Measurements from ENCODE around the gene FYB2. TPM values are rescaled to one million over a fixed set of nuclear protein-coding genes. Genes with fewer than 3 reads are reported as not detected.

FYB2 gene
- total RNA-seq, 2 donors from 2014 or later, result not detected

DNA sequence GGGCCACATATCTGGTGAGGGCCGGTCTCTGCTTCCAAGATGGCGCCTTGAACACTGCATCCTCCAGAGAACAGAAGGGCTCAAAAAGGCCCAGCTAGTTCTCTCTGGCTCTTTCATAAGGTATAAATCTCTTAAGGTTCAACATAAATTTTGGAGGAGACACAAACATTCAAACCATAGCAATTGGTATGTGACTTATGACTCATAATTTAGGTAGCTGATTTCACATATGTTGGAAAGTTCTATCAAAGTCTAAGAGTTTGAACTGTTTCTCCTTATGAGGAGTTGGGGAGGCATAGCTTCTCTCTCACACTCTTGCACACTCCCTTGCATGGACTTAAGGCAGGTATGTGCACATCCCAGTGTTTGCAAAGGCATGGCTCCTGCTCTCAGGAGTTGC is 5.1 kb upstream of the FYB2 start:
- Mint-ChIP-seq H3K27ac (no peak overlapping the region), H3K27me3 (peaks cover 31% of the 10 kb centered on the region), H3K4me3 (no peak overlapping the region), H3K36me3 (ENCODE audit: low read depth) (no peaks in the 10 kb centered on the region), H3K9me3 (no peaks in the 10 kb centered on the region), H3K4me1 (no peaks in the 10 kb centered on the region)
- ATAC-seq (replicated peaks), result no peak

DNA sequence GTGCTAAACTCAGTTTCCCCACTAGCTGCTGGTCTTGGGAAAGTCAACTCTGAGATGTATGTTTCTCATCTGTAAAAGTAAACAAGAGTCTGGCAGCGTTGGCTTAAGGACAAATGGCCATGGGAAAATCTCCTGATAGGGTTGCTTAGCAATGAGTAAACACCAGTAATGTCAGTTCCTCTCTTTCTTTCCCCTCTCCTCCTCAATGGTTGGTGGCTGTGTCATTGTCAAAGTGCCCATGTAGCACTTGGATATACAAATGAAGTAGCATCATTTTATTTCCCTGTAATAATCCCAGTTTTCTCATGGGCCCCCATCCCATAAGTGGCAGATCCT is 2.2 kb upstream of the FYB2 start:
- Mint-ChIP-seq H3K27ac (no peak overlapping the region), H3K36me3 (ENCODE audit: low read depth) (no peaks in the 10 kb centered on the region), H3K4me1 (no peaks in the 10 kb centered on the region), H3K9me3 (no peaks in the 10 kb centered on the region), H3K27me3 (peaks cover 28% of the 10 kb centered on the region), H3K4me3 (no peak overlapping the region)
- no peak for ATAC-seq (replicated peaks)

DNA sequence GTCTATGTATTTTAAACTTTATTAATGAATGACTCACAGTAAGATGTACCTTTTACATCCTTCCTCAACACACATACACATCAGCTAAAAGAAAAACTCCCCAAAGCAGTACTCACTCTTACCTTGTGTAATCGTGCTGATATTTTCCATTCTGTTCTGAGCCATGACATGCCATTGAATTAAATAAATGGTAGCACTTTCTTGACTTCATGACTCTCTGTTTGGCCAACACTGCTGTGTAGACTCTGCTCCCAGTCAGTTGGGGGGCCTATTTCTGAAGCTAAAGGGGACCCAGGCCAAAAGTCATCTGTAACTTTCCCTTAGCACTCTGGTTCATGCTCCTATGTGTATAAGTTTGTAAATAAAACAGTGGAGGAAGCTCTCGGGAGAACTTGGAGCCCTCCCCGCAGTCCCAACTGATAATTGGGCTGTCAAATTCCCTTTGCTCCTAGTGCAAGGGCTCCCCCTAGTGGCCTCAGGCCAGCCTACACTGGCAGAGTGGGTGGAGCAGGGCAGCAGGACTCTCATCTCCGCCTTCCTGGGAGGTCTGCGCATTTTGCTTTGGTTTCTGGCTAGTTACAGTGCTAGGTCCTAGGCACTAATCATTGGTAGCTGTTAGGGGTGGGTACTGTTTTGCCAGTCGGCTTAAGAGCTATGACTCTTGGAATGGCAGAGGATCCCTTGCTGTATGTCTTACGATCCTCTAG is 1.7 kb upstream of the FYB2 start:
- H3K4me1 Mint-ChIP-seq, result no peaks in the 10 kb centered on the region
- no peaks in the 10 kb centered on the region for H3K9me3 Mint-ChIP-seq
- peak; percentile 59 for ATAC-seq (replicated peaks)
- no peak overlapping the region for H3K27ac Mint-ChIP-seq
- H3K27me3 Mint-ChIP-seq, result peaks cover 24% of the 10 kb centered on the region
- no peaks in the 10 kb centered on the region for H3K36me3 Mint-ChIP-seq (ENCODE audit: low read depth)
- no peak overlapping the region for H3K4me3 Mint-ChIP-seq

DNA sequence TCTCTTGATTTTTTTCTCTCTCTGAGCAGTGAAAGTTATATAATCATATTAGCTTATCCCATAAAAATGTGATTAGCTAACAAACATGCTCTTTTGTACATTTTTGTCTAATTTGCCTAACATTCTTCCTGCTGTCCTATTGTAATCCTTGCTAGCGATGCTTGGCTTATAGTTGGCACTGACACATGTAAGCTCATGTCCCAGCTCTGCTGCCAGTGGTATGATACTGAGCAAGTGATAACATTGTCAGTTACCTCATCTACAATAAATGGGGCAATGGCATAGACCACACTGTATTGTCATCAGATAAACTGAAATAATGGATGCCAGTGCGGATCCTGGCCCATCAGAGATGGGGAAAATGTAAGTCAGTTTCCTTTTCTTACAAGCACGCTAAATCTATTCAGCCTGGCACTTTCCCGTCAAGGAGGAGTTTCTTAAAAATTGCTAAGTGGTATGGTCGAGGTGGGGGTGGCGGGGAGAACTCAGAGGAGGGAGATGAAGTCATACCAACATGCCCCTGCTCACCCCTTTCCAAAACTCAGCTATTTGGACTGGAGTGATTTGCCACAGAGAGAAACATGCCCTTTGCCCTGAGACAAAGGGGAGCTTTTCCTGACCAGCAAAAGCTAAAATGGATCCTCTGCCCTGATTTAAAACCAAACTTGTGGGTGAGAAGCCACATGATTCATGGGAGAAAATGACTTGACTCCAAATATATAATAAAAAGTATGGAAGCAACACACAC is 1.3 kb downstream of the FYB2 start:
- no peak overlapping the region for H3K4me3 Mint-ChIP-seq
- no peaks in the 10 kb centered on the region for H3K36me3 Mint-ChIP-seq (ENCODE audit: low read depth)

DNA sequence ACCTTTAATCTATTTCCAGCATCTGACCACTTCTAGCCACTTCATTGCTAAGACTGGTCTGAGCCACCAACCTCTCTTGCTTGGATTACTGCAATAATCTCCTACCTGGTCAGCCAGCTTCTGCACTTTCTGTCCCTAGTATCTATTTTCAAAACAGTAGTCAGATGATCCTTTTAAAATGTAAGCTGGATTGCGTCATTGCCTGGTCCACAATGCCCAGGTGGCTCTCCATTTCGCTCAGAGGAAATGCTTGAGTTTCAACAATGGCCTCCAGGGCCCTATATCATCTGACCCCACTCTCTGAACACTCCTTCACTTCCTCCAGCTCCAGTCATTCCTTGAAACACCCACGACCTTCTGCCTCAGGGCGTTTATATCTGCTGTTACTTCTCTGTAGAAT is 2.3 kb downstream of the FYB2 start:
- Mint-ChIP-seq H3K9me3 (peaks cover 4% of the 10 kb centered on the region), H3K27me3 (peaks cover 30% of the 10 kb centered on the region), H3K4me1 (no peaks in the 10 kb centered on the region), H3K27ac (no peak overlapping the region), H3K36me3 (ENCODE audit: low read depth) (no peaks in the 10 kb centered on the region), H3K4me3 (no peak overlapping the region)
- peak; percentile 67 for ATAC-seq (replicated peaks)

More for the DNA sequence above, 1.3 kb downstream of the FYB2 start:
- no peak overlapping the region for H3K27ac Mint-ChIP-seq
- H3K9me3 Mint-ChIP-seq, result peaks cover 4% of the 10 kb centered on the region
- H3K27me3 Mint-ChIP-seq, result peaks cover 25% of the 10 kb centered on the region
- H3K4me1 Mint-ChIP-seq, result no peaks in the 10 kb centered on the region
- no peak for ATAC-seq (replicated peaks)

DNA sequence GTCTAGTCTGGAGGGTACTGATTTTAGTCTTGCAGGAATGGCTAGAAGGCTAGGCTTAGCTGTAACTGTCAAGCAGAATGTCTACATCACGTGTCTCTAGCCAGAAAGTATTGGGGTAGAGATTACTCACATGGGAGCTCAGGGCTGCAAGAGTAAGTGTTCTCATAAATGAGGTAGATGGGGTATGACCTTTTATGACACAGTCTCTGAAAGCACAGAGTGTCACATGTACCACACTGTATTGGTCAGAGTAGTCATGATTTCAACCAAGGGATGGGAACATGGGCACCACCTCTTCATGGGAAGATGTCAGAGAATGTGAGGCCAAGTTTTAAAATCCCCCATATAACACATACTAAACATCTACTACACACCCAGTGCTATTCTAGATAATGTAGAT is 2.9 kb downstream of the FYB2 start:
- no peaks in the 10 kb centered on the region for H3K36me3 Mint-ChIP-seq (ENCODE audit: low read depth)
- H3K4me3 Mint-ChIP-seq, result no peak overlapping the region
- peaks cover 4% of the 10 kb centered on the region for H3K9me3 Mint-ChIP-seq
- no peak overlapping the region for H3K27ac Mint-ChIP-seq
- no peaks in the 10 kb centered on the region for H3K4me1 Mint-ChIP-seq
- peaks cover 26% of the 10 kb centered on the region for H3K27me3 Mint-ChIP-seq
- ATAC-seq (replicated peaks), result peak; percentile 71

DNA sequence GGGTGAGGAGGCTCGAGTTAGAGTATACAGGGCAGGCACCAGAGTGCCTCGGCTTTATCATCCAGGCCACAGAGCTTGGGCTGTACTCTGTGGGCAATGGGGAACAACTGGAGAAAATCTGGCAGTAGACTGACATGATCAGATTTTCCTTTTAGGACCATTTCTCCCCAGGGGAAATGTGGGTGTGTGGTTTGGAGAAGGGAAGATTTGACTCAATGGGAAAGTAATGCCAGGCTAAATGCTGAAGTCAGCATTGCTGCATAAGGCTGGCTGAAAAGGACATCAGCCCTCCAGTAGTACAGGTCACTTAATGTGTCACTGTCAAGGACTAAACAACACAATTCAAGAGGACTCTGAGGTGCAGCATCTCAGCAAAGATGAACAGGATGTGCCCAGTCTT is 5.0 kb downstream of the FYB2 start:
- H3K27me3 Mint-ChIP-seq, result peaks cover 41% of the 10 kb centered on the region
- no peak overlapping the region for H3K4me3 Mint-ChIP-seq
- H3K27ac Mint-ChIP-seq, result no peak overlapping the region
- no peak for ATAC-seq (replicated peaks)
- no peaks in the 10 kb centered on the region for H3K4me1 Mint-ChIP-seq
- peaks cover 4% of the 10 kb centered on the region for H3K9me3 Mint-ChIP-seq
- no peaks in the 10 kb centered on the region for H3K36me3 Mint-ChIP-seq (ENCODE audit: low read depth)

DNA sequence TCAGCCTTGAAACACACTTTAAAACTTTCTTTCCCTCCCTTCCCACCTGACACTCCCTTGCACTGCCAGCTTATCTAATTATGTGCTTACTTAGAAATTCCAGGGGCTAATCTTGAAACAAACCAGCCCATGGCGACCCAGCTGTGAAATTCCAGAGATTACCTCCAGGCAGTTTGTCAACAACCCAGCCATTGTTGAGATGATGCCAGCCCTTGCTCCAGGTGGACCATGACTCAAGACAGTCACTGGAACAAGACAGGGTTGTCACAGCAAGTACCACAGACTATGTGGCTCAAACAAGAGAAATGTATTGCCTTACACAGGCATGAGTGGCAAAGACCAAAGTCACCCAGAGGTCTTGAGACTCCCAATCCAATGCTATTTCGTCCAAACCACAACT is 7.9 kb downstream of the FYB2 start:
- Mint-ChIP-seq H3K4me1 (no peaks in the 10 kb centered on the region), H3K4me3 (no peak overlapping the region), H3K9me3 (peaks cover 4% of the 10 kb centered on the region), H3K27ac (no peak overlapping the region), H3K36me3 (ENCODE audit: low read depth) (no peaks in the 10 kb centered on the region), H3K27me3 (peaks cover 32% of the 10 kb centered on the region)
- no peak for ATAC-seq (replicated peaks)

DNA sequence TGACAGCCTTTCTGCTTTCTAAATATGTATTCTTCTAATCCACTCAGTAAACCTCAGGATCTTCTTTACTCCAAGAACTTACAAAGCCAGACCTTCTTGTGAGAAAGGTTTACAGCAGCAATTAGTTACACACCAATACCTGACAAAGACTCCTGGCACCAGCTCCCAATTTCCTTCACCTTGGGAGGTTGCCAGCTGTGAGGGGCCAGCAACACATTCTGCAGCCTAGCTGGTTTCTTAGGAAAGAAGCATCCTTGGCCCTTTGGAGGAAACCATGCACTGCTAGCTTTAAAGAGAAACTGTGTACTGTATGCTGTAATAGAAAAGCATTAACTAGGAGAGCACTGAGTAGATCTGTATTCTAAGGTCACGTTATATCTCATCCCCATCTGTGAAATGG is 10.8 kb downstream of the FYB2 start:
- no peaks in the 10 kb centered on the region for H3K4me1 Mint-ChIP-seq
- no peak overlapping the region for H3K4me3 Mint-ChIP-seq
- H3K9me3 Mint-ChIP-seq, result no peaks in the 10 kb centered on the region
- H3K27ac Mint-ChIP-seq, result no peak overlapping the region
- peaks cover 28% of the 10 kb centered on the region for H3K27me3 Mint-ChIP-seq
- ATAC-seq (replicated peaks), result no peak
- no peaks in the 10 kb centered on the region for H3K36me3 Mint-ChIP-seq (ENCODE audit: low read depth)

DNA sequence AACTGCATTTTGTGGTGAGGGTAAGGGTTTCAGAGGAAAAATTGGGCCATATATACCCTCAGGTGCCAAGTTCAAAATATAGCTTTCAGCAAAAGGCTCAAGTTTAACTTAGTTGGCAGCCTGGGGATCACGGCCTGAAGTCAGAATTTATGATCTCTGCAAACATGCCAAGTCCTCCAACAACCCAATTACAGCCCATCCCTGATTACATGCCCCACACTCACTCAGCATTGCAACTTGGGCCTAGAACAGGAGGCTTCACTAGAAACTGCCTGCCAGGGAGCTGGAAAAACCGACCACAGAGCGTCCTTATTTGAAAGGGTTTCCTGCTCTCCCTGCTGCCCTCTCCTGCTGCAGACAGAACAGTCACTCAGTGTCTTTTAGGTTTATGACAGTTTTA is 12.4 kb downstream of the FYB2 start:
- Mint-ChIP-seq H3K4me1 (no peaks in the 10 kb centered on the region), H3K36me3 (ENCODE audit: low read depth) (no peaks in the 10 kb centered on the region), H3K4me3 (no peak overlapping the region), H3K9me3 (no peaks in the 10 kb centered on the region), H3K27me3 (peaks cover 20% of the 10 kb centered on the region), H3K27ac (no peak overlapping the region)
- no peak for ATAC-seq (replicated peaks)

DNA sequence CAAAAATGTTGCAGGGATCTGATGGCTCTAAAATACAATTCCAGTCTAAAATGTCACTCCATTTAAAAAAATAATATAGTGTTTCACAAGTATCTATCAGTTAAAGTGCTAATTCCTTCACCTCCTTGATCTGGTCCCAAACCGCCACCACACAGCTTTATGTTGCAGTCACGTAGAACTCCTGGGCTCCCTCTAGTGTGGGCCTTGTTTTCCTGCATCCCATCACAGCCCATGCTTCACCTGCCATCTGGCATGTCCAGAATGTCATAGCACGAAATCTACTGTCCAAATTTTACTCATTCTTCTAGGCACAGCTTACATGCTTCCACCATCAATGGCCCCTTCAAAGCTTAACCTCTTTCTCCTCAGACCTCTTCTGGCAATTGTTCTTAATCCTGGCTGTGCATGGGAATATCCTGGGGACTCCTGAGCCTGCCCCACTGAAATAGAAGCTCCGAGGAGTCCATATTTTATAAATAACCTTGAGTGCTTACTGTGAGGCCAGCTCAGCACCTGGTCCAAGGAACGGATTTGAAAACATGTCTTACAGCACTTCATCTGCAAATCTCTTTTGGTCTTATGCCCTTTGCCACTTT is 15.5 kb downstream of the FYB2 start:
- no peak overlapping the region for H3K4me3 Mint-ChIP-seq
- H3K27me3 Mint-ChIP-seq, result peaks cover 8% of the 10 kb centered on the region
- H3K9me3 Mint-ChIP-seq, result no peaks in the 10 kb centered on the region
- no peaks in the 10 kb centered on the region for H3K4me1 Mint-ChIP-seq
- H3K27ac Mint-ChIP-seq, result no peak overlapping the region
- no peak for ATAC-seq (replicated peaks)
- no peaks in the 10 kb centered on the region for H3K36me3 Mint-ChIP-seq (ENCODE audit: low read depth)

DNA sequence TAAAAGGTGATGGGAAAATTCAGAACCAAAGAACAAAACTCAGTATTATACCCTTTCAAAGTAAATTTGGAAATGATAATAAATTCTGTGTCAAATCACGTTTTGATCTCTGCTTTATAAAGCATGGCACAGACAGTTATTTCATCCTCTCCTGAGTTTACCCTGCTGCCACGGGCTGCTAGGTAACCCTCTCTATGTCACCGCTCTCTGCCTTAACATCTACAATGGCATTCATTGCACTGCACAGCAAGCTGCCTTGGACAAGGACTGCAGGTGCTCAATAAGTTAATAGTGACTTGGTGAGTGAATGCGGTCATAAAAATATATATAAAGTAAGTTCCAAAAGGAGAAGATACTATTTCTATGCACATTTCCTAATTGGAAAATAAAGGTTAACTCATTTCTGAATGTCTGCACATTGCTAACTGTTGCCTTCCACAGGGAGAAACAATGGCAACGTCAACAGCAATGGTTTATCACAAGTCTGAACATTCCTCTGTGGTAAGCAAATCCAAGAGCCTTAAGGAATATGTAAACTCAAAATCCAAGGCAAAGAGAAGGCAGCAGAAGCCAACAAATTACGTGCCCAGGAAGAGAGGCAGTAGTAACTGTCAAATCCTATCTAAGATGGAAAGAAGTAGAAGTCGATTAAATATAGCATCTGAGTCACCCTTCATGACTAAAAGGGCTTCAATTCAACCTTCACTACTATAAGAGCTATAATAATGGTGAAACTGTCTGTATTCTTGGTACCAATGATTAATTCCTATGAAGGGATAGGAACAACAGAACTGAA is 19.4 kb downstream of the FYB2 start:
- no peak for ATAC-seq (replicated peaks)
- Mint-ChIP-seq H3K4me3 (no peak overlapping the region), H3K27ac (no peak overlapping the region), H3K9me3 (no peaks in the 10 kb centered on the region), H3K36me3 (ENCODE audit: low read depth) (no peaks in the 10 kb centered on the region), H3K4me1 (no peaks in the 10 kb centered on the region), H3K27me3 (peaks cover 10% of the 10 kb centered on the region)

DNA sequence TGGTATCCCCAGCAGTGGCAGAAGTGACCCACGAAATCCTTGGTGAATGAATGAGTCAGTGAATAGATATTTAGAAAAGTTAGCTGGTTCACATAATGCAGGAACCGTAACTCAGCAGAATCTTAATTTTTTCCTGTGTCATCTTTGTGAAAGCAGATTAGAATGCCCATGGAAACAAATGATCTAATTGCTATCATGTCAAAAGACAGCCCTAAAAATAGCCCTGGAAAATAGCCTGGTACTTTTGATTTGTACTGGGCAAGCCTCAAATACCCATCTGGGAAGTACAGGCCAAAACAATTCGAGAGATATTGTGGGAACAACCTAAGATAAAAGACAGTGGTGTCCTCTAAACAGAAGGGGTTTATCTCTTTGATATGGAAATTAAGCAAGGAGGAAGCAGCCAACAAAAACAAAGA is 21.1 kb downstream of the FYB2 start:
- Mint-ChIP-seq H3K27ac (no peak overlapping the region), H3K27me3 (peaks cover 13% of the 10 kb centered on the region), H3K4me3 (no peak overlapping the region), H3K36me3 (ENCODE audit: low read depth) (no peaks in the 10 kb centered on the region), H3K9me3 (no peaks in the 10 kb centered on the region), H3K4me1 (no peaks in the 10 kb centered on the region)
- no peak for ATAC-seq (replicated peaks)

DNA sequence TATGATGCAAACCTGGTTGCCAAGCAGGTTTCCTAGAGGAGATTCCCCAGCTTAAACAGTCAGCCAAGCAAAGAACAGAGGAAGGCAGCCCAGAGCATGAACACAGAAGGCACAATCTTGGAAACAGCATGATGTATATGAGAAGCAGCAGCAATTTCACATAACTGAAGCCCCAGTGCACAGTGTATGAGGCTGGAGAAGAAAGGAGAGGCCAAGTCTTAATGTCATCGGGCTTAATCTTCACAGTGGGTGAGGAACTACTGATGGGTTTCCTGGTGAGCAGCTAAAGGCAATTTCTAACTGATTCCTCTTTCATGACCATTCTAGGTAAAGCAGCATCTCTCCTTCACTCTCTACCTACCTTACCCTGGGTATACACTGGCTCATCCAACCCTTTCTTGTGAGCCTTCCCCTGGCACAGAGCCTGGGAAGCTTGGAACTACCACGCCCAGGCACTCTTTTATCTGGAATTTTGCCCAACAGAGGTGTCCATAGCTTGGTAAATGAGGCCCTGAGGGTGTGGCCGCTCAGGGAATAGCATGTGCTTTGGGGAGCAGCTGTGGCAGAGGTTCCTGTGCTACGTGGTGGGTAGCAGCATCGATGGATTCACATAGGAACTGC is 22.0 kb downstream of the FYB2 start:
- Mint-ChIP-seq H3K27me3 (peaks cover 14% of the 10 kb centered on the region), H3K27ac (no peak overlapping the region)
- ATAC-seq (replicated peaks), result no peak

More for the DNA sequence above, 22.0 kb downstream of the FYB2 start:
- H3K36me3 Mint-ChIP-seq (ENCODE audit: low read depth), result no peaks in the 10 kb centered on the region
- no peaks in the 10 kb centered on the region for H3K9me3 Mint-ChIP-seq
- H3K4me3 Mint-ChIP-seq, result no peak overlapping the region
- no peaks in the 10 kb centered on the region for H3K4me1 Mint-ChIP-seq

All from activated T-helper 17 cell treated with anti-CD3 and anti-CD28 coated beads, Interleukin-2, amount 50 U/mL, for 72 hours (primary cell).